GM23338 (cell line): ENCODE results near the gene ZBTB20. TPM values are rescaled to one million over a fixed set of nuclear protein-coding genes. Genes with fewer than 3 reads are reported as not detected.

ENCODE experiments used
- ATAC-seq: fragments of 200-7000 bp; cut with Tn5 transposase; 3 replicates; pipeline ENCODE4 v1.9.1; 2020
- DNase-seq: peaks from one replicate; pipeline ENCODE4 v3.0.0-alpha.2; 2015; ENCODE audit warnings: low spot score
- H2AFZ ChIP-seq: fragments of 200-600 bp; sonication (generic); 2 replicates; pipeline ENCODE4 v1.8.0; 2016; ENCODE audit warnings: antibody characterized with exemption, mild to moderate bottlenecking, moderate library complexity
- H3F3A ChIP-seq: fragments of 200-600 bp; sonication (generic); replicated peaks from 2 replicates; pipeline ENCODE4 v1.8.0; 2017; ENCODE audit warnings: antibody characterized with exemption, mixed run types, low read depth
- H3K27ac ChIP-seq: fragments of 200-600 bp; sonication (generic); 2 replicates; pipeline ENCODE4 v1.6.1; 2016; ENCODE audit warnings: low read depth
- H3K27me3 ChIP-seq: fragments of 200-600 bp; sonication (generic); 2 replicates; pipeline ENCODE4 v1.8.0; 2016; ENCODE audit warnings: mild to moderate bottlenecking, mixed run types, moderate library complexity; ENCODE audit not compliant: insufficient read depth
- H3K36me3 ChIP-seq: fragments of 200-600 bp; sonication (generic); 2 replicates; pipeline ENCODE4 v1.8.0; 2016; ENCODE audit warnings: mild to moderate bottlenecking; ENCODE audit not compliant: insufficient read depth
- H3K4me1 ChIP-seq: fragments of 200-600 bp; sonication (generic); 2 replicates; pipeline ENCODE4 v1.8.0; 2016; ENCODE audit warnings: mild to moderate bottlenecking, moderate library complexity; ENCODE audit not compliant: insufficient read depth
- H3K4me2 ChIP-seq: fragments of 200-600 bp; sonication (generic); 2 replicates; pipeline ENCODE4 v1.7.1; 2017; ENCODE audit warnings: mixed run types
- H3K4me3 ChIP-seq: fragments of 200-600 bp; sonication (generic); 2 replicates; pipeline ENCODE4 v1.6.1; 2016; ENCODE audit warnings: mixed run types
- H3K79me2 ChIP-seq: fragments of 200-600 bp; sonication (generic); replicated peaks from 2 replicates; pipeline ENCODE4 v1.8.0; 2017; ENCODE audit warnings: mild to moderate bottlenecking; ENCODE audit not compliant: insufficient read depth
- H3K9me2 ChIP-seq: fragments of 200-600 bp; sonication (generic); 2 replicates; pipeline ENCODE4 v1.8.0; 2017; ENCODE audit not compliant: insufficient read depth
- H4K20me1 ChIP-seq: fragments of 200-600 bp; sonication (generic); replicated peaks from 2 replicates; pipeline ENCODE4 v1.8.0; 2017; ENCODE audit warnings: mild to moderate bottlenecking; ENCODE audit not compliant: insufficient read depth
- H3K27ac Mint-ChIP-seq: 2 replicates; pipeline ENCODE4 v1.8.0; 2020; ENCODE audit warnings: inconsistent platforms, mild to moderate bottlenecking, moderate library complexity, mixed read lengths
- H3K27me3 Mint-ChIP-seq: 3 replicates; pipeline ENCODE4 v1.8.0; 2022; ENCODE audit warnings: low read depth, mild to moderate bottlenecking, moderate library complexity, mixed read lengths, inconsistent platforms; ENCODE audit not compliant: insufficient read depth, poor library complexity
- H3K36me3 Mint-ChIP-seq: 3 replicates; pipeline ENCODE4 v1.8.0; 2021; ENCODE audit warnings: low read depth, mild to moderate bottlenecking, inconsistent platforms, moderate library complexity, mixed read lengths
- H3K4me1 Mint-ChIP-seq: 3 replicates; pipeline ENCODE4 v1.8.0; 2020; ENCODE audit warnings: mild to moderate bottlenecking, inconsistent platforms, mixed read lengths
- H3K4me3 Mint-ChIP-seq: 3 replicates; pipeline ENCODE4 v1.8.0; 2021; ENCODE audit warnings: moderate library complexity, mild to moderate bottlenecking, inconsistent platforms, mixed read lengths
- H3K9me3 Mint-ChIP-seq: 3 replicates; pipeline ENCODE4 v1.8.0; 2020; ENCODE audit warnings: moderate library complexity, mild to moderate bottlenecking, inconsistent platforms, mixed read lengths
- CREB1 ChIP-seq: fragments of 250-450 bp; sonication (Bioruptor Pico); IDR thresholded peaks from 2 replicates; pipeline ENCODE4 v1.5.0; 2020; ENCODE audit warnings: low read depth, mild to moderate bottlenecking, moderate library complexity
- CTCF ChIP-seq, 2 experiments: fragments of 200-600 bp in 1 of 2; sonication (generic) in 1 of 2; conservative IDR thresholded peaks; 2 replicates each; pipeline versions ENCODE4 v1.5.1 to v1.6.1; 2016 to 2017; ENCODE audit warnings: antibody characterized with exemption in 2 of 2, low read depth in 2 of 2, mild to moderate bottlenecking in 2 of 2, moderate library complexity in 1 of 2
- ETS1 ChIP-seq: IDR thresholded peaks from 2 replicates; pipeline ENCODE4 v1.6.1; 2016; ENCODE audit warnings: antibody characterized with exemption
- EZH2 ChIP-seq: fragments of 200-600 bp; sonication (generic); IDR thresholded peaks from one replicate; pipeline ENCODE4 v1.8.0; 2017; ENCODE audit warnings: antibody characterized with exemption, mild to moderate bottlenecking, low read depth; ENCODE audit not compliant: unreplicated experiment
- EZH2phosphoT487 ChIP-seq: fragments of 200-600 bp; sonication (generic); IDR thresholded peaks from one replicate; pipeline ENCODE4 v1.8.1; 2018; ENCODE audit warnings: antibody characterized with exemption; ENCODE audit not compliant: unreplicated experiment
- JUNB ChIP-seq: IDR thresholded peaks from one replicate; pipeline ENCODE4 v1.6.1; 2016; ENCODE audit warnings: antibody characterized with exemption; ENCODE audit not compliant: unreplicated experiment
- NANOG ChIP-seq: IDR thresholded peaks from 2 replicates; pipeline ENCODE4 v1.6.1; 2016; ENCODE audit warnings: antibody characterized with exemption, borderline replicate concordance
- POLR2AphosphoS5 ChIP-seq: IDR thresholded peaks from 2 replicates; pipeline ENCODE4 v1.6.1; 2016; ENCODE audit warnings: antibody characterized with exemption, low read depth
- REST ChIP-seq: IDR thresholded peaks from one replicate; pipeline ENCODE4 v1.6.1; 2018; ENCODE audit warnings: antibody characterized with exemption; ENCODE audit not compliant: unreplicated experiment
- STAT1 ChIP-seq: IDR thresholded peaks from one replicate; pipeline ENCODE4 v1.6.1; 2016; ENCODE audit warnings: antibody characterized with exemption; ENCODE audit not compliant: unreplicated experiment
- ZNF114 ChIP-seq: fragments of 250-450 bp; sonication (Bioruptor Pico); IDR thresholded peaks from 2 replicates; pipeline ENCODE4 v1.5.0; 2020; ENCODE audit warnings: mild to moderate bottlenecking, moderate library complexity
- ZNF331 ChIP-seq: fragments of 250-450 bp; sonication (Bioruptor Pico); IDR thresholded peaks from 2 replicates; pipeline ENCODE4 v1.5.0; 2020; ENCODE audit warnings: low read depth, mild to moderate bottlenecking, moderate library complexity
- ZNF462 ChIP-seq: fragments of 250-450 bp; sonication (Bioruptor Pico); IDR thresholded peaks from 2 replicates; pipeline ENCODE4 v1.5.0; 2020; ENCODE audit warnings: mild to moderate bottlenecking, moderate library complexity
- polyA plus RNA-seq: library from polyadenylated mRNA; unstranded; fragments of >200 nt; fragmentation: Nextera tagmentation; extraction: Ambion mirVana; gene quantifications from 2 replicates; pipeline ENCODE4 v1.2.1, GENCODE V29; 2016
- total RNA-seq: library from RNA; depleted of rRNA; stranded (reverse); fragments of >200 nt; shearing (Covaris generic); gene quantifications from 2 replicates; pipeline ENCODE4 v1.2.3, GENCODE V29; 2014

Gene ZBTB20
- total and polyA plus RNA-seq, 2 experiments from 2014 or later, result 2.0 to 3.3 TPM

- H3K4me3 Mint-ChIP-seq, result no peak overlapping the region
- no peaks in the 10 kb centered on the region for H3K36me3 Mint-ChIP-seq
- Histone ChIP-seq H3K4me2 (no peak overlapping the region), H3K4me3 (no peak overlapping the region), H3K9me2 (no peaks in the 10 kb centered on the region), H3K79me2 (no peaks in the 10 kb centered on the region), H3K27ac (no peak overlapping the region), H3K27me3 (no peaks in the 10 kb centered on the region), H3K36me3 (no peaks in the 10 kb centered on the region), H4K20me1 (no peaks in the 10 kb centered on the region), H3K4me1 (no peaks in the 10 kb centered on the region), H2AFZ (no peak overlapping the region), H3F3A (no peaks in the 10 kb centered on the region)
- no peak for DNase-seq
- no peaks in the 10 kb centered on the region for H3K9me3 Mint-ChIP-seq
- H3K27ac Mint-ChIP-seq, result no peak overlapping the region
- H3K27me3 Mint-ChIP-seq, result peaks cover 1% of the 10 kb centered on the region
- peaks cover 3% of the 10 kb centered on the region for H3K4me1 Mint-ChIP-seq
- TF ChIP-seq EZH2phosphoT487 (no peak), REST (no peak), JUNB (no peak), NANOG (no peak), CREB1 (CRISPR knock-in tag) (no peak), ZNF331 (CRISPR knock-in tag) (no peak), EZH2 (no peak), ETS1 (no peak), ZNF114 (CRISPR knock-in tag) (no peak), STAT1 (no peak), POLR2AphosphoS5 (no peak), CTCF (conservative IDR thresholded peaks at IDR 0.05; ENCODE audit: low read depth in 2 of 2) (no peak), ZNF462 (CRISPR knock-in tag) (no peak)
- ATAC-seq, result no peak
These were observed 64.8 kb downstream of the ZBTB20 start for GRCh38 chr3:115082260-115082659.
